SK-N-MC (cell line): Measurements from ENCODE around the gene PODNL1.

ENCODE experiments used
- EZH2 ChIP-seq: fragments of 200-600 bp; sonication (generic); IDR thresholded peaks from one replicate; pipeline ENCODE4 v1.6.1; 2017; ENCODE audit warnings: antibody characterized with exemption
- FOXP2 ChIP-seq: optimal IDR thresholded peaks from 2 replicates; pipeline ENCODE3; 2011; ENCODE audit warnings: mild to moderate bottlenecking, moderate library complexity; ENCODE audit not compliant: insufficient read depth; ENCODE audit errors: extremely low read length, control extremely low read depth
- POLR2AphosphoS5 ChIP-seq: IDR thresholded peaks from 2 replicates; pipeline ENCODE4 v1.6.1; 2012; ENCODE audit warnings: mild to moderate bottlenecking, low read depth, low read length, borderline replicate concordance

GRCh38 chr19:13969897-13970296 lies 31.7 kb upstream of the PODNL1 start:
- TF ChIP-seq EZH2: no peak
- TF ChIP-seq POLR2AphosphoS5: no peak
- no peak for TF ChIP-seq FOXP2
